HG02870 (cell line): ENCODE results near the gene CPLX3.

Source experiments
- ATAC-seq: cut with Tn5 transposase; IDR thresholded peaks from one replicate; pipeline ENCODE4 v1.9.1; 2021; ENCODE audit warnings: mild to moderate bottlenecking, moderate library complexity; ENCODE audit not compliant: unreplicated experiment

CPLX3 gene

DNA sequence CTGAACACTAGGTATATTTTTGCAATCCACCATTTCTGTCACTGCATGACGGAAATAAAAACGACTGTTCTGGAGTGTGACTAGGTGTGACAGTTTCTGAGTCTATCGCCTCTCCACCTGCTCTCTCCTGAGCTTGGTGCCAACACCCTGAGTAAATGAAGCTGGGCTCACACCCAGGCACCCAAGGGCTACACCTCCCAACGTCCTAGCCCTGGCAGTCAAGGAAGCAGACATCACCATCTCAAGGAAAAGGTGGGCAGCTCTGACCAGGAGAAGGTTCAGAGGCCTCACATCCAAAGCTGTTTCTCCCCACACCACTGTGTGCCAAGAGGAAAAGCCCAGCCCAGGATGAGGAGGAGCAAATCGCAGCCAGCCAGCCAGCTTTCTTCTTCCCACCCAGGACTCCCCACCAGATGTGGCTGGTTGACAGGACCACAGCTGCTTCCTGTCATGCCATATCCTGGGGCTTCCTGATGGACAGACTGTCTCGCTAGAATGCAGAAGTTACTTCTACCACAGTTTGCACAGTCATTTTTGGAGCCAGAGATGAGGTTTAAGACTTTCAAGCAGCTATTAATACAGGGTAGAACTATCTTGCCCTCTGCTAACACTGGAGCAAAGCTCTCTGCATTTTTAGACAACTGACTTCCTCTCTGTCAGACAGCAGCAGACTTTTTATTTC, 43.4 kb downstream of the CPLX3 start:
- peak; percentile 65 for ATAC-seq

DNA sequence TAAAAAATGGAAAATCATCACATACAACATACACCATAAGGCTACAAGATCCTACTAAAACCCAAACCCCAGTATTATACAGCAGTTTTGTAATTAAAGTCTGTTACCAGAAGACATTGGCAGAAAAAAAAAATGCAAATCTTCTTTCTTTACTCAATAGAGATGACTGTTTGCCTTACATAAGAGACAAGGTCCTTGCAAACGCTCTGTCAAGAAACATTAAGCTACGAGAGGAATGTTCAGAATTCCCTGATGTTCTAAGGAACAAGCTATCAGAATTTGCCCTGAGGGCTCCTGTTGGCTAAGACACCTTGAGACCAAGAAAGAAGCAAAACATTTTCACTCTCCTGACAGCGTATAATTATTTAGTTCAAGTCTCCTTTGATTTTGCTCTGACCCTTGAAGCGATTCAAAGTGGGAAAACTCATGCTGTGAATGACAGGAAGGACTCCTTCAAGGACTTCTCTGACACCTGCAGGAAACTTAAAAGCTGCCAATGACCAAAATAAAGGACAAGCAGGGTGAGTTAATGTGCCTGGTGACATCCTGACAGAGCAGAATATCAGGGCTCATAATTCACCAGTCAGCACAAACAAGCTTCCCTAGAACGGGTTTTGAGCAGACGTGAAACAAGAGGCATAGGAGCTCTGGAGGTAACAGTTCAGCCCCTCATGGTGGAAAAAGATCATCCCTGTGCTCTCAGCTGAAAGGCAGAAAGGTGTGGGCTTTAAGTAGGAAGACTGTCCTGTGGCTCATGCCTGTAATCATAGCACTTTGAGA, 44.2 kb downstream of the CPLX3 start:
- ATAC-seq: no peak

DNA sequence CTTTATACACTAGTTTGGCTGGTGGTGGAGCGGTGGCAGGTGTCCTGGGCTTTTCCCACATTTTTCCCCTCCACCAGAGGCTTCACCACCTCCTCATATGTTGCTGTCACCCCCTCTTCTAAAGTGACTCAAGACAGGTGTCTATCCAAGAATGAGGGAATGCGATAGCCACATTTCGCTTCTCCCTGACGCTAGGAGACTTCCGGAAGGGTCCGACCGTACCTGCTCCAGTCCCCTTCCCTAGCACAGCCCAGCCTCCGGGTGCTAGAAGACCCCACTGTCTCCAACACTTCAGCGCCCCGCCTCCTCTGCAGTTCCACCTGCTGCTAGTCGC, 46.2 kb downstream of the CPLX3 start:
- no peak for ATAC-seq

DNA sequence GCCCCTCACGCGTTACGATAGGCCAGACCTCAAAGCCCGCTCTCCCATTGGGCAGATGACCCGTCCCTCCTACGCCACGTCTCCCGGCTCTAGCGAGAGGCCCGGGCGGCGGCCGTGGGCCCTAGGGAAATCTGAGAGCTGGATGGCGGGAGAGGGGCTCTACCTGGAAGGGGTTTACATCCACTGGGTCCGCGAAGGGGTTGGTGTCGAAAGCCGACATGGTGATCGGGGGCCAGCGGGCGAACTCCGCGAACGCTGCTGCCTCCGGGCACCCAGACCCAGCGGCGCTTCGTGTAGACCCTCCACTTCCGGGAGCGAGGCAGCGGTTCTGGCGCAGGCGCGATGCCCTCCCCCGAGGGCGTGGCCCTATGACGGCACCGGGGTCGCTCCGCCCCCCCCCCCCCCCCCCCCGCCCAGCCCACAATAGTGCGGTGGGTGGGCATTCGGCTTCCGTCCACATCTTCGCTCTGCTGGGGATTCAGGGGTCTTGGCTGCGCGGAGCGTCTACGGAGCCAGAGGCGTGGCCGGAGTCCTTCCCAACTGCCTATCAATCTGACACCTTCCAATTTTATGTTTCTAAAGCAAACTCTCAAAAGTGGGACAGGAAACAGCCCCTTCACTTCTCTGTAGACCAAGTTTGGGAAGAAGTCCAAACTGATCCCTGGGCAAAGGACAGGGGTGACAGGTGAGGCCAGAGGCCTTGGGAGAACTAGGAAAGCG, 46.8 kb downstream of the CPLX3 start, which contains the start of gene SCAMP2:
Gene SCAMP2, minus strand, starts transcription at position 330 of the 720 bp plus-strand sequence. Its CDS starts 110 bp downstream, at position 220.
- peak; percentile 75 for ATAC-seq

DNA sequence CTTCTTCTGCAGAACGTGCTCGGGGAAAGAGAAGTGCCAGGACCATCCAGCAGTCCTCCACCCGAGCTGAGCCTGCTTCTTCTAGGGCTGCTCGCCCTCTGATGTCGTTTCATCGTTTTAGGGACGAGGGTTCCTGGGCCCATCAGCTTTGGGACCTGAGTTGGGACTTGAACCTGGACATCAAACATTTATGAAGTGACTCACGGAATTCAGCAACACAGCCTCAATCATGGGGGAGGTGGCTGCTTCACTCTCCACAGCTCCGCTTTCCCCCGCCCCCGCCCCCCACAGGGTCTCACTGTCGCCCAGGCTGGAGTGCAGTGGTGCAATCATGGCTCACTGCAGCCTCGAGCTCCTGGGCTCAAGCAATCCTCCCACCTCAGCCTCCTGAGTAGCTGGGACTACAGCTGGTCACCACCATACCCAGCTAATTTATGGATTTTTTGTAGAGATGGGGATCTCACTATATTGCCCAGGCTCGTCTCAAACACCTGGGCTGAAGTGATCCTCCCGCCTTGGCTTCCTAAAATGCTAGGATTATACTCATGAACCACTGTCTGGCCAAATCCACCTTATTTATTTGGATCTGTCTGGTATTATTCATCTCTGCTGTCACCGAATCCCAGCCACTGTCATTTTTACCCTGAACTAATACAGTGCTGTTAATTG, 47.5 kb downstream of the CPLX3 start:
- ATAC-seq: no peak

DNA sequence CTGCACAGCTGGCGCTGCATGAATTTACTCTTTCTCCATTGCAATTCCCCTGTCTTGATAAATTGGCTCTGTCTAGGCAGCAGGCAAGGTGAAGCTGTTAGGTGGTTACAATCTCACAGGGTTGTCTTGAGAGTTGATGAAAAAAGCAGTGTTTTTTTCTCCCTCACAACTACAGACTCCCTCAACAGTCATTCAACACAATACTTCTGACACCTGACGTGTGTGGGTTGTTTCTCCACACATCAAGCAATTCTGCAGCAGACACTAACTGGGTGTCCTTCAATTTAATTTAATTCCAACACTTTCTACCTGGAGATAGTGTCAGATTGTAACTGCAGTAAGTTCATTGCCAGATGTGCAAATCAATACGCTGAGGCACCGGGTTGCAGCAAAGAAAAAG, 51.8 kb downstream of the CPLX3 start:
- ATAC-seq: no peak
